GM12878 (cell line): Measurements from ENCODE around the gene B3GNT8. TPM values are rescaled to one million over a fixed set of nuclear protein-coding genes. Genes with fewer than 3 reads are reported as not detected.
"Not testable (repeated sequence)": the region's sequence is repeated elsewhere in the genome, so short reads cannot be mapped to it uniquely, and the experiment has no call there.

Experiments used
- ATAC-seq: fragments of 200-7000 bp; cut with Tn5 transposase; 3 replicates; pipeline ENCODE4 v1.9.1; 2020; ENCODE audit warnings: mild to moderate bottlenecking, moderate library complexity
- BruUV-seq: library from RNA; stranded (reverse); fragments of 400-500 nt; replicated peaks from 2 replicates; lab custom pipeline; 2021; lab: Mats Ljungman, UMichigan
- CTCF ChIA-PET: fragments of 300-600 bp; sonication (Branson Sonifier 250); formaldehyde crosslinking; extraction: SDS; loops from one replicate; lab custom pipeline; 2021; ENCODE audit warnings: inconsistent platforms; lab: Yijun Ruan, JAX
- POLR2A ChIA-PET: fragments of 350-600 bp; formaldehyde crosslinking; extraction: SDS; loops from one replicate; lab custom pipeline; 2021; ENCODE audit warnings: inconsistent platforms; lab: Charles Lee
- RAD21 ChIA-PET: fragments of 300-600 bp; sonication (Branson Sonifier 250); formaldehyde crosslinking; loops from one replicate; lab custom pipeline; 2023; ENCODE audit warnings: antibody characterized with exemption; ENCODE audit not compliant: unreplicated experiment; lab: Charles Lee
- SMC1A ChIA-PET: fragments of 300-600 bp; sonication (Branson Sonifier 250); formaldehyde crosslinking; loops from one replicate; lab custom pipeline; 2023; ENCODE audit not compliant: unreplicated experiment, uncharacterized antibody; lab: Charles Lee
- DNase-seq: peaks from one replicate; pipeline ENCODE4 v3.0.0-alpha.2; 2011; ENCODE audit warnings: low read depth, low spot score
- FAIRE-seq: peaks from 3 replicates; lab custom pipeline; 2011; peaks lifted over from hg19 to GRCh38; lab: Jason Lieb, UNC
- H2AFZ ChIP-seq: 2 replicates; pipeline ENCODE4 v1.6.0; 2011; ENCODE audit warnings: low read depth, low read length, control low read depth; ENCODE audit not compliant: control insufficient read depth
- H3K27ac ChIP-seq: 2 replicates; pipeline ENCODE4 v1.5.1; 2011; ENCODE audit warnings: control low read depth; ENCODE audit not compliant: control insufficient read depth, insufficient read depth
- H3K27me3 ChIP-seq, 2 experiments: replicated peaks in 1 of 2; 2 replicates each; pipeline versions ENCODE4 v1.6.0 to v1.6.1; 2011; ENCODE audit warnings: low read length in 1 of 2; ENCODE audit not compliant: control insufficient read depth in 2 of 2, insufficient read depth in 2 of 2
- H3K36me3 ChIP-seq, 2 experiments: 2 replicates each; pipeline ENCODE4 v1.5.1; 2011; ENCODE audit warnings: low read length in 1 of 2; ENCODE audit not compliant: control insufficient read depth in 2 of 2, insufficient read depth in 2 of 2
- H3K4me1 ChIP-seq: 2 replicates; pipeline ENCODE4 v1.6.1; 2011; ENCODE audit warnings: mild to moderate bottlenecking, low read length, moderate library complexity, mixed read lengths; ENCODE audit not compliant: control insufficient read depth, insufficient read depth
- H3K4me2 ChIP-seq: 2 replicates; pipeline ENCODE4 v1.6.0; 2011; ENCODE audit warnings: control low read depth; ENCODE audit not compliant: control insufficient read depth, insufficient read depth
- H3K4me3 ChIP-seq: fragments of 200-600 bp; sonication (generic); 2 replicates; pipeline ENCODE4 v1.5.1; 2016
- H3K79me2 ChIP-seq: 2 replicates; pipeline ENCODE4 v1.6.0; 2011; ENCODE audit warnings: low read length; ENCODE audit not compliant: control insufficient read depth, insufficient read depth
- H3K9ac ChIP-seq: 2 replicates; pipeline ENCODE4 v1.8.0; 2011; ENCODE audit warnings: low read length, control low read depth, mixed read lengths; ENCODE audit not compliant: control insufficient read depth, insufficient read depth
- H3K9me3 ChIP-seq: replicated peaks from 3 replicates; pipeline ENCODE4 v1.5.1; 2011; ENCODE audit warnings: mild to moderate bottlenecking, low read length; ENCODE audit not compliant: control insufficient read depth, insufficient read depth
- H4K20me1 ChIP-seq: 2 replicates; pipeline ENCODE4 v1.6.0; 2011; ENCODE audit not compliant: control insufficient read depth, insufficient read depth
- ATF7 ChIP-seq: fragments of 450-650 bp; IDR thresholded peaks from 2 replicates; pipeline ENCODE4 v1.6.1; 2016; ENCODE audit warnings: low read depth, mild to moderate bottlenecking
- BHLHE40 ChIP-seq, 2 experiments: fragments of 450-650 bp in 1 of 2; IDR thresholded peaks; 2 replicates each; pipeline ENCODE4 v1.6.1; 2011 to 2017; ENCODE audit warnings: low read depth in 2 of 2, borderline replicate concordance in 1 of 2, improper control_type of control experiment in 1 of 2, low read length in 1 of 2, mild to moderate bottlenecking in 1 of 2
- DPF2 ChIP-seq: fragments of 450-650 bp; IDR thresholded peaks from 2 replicates; pipeline ENCODE4 v1.6.1; 2017; ENCODE audit warnings: mild to moderate bottlenecking
- IKZF1 ChIP-seq: fragments of 450-650 bp; conservative IDR thresholded peaks from 2 replicates; pipeline ENCODE4 v1.6.1; 2017; ENCODE audit warnings: antibody characterized with exemption, mild to moderate bottlenecking
- IKZF2 ChIP-seq, 2 experiments: fragments of 450-650 bp; IDR thresholded peaks; 2 replicates each; pipeline ENCODE4 v1.6.1; 2017; ENCODE audit warnings: mild to moderate bottlenecking in 2 of 2, moderate library complexity in 2 of 2
- IRF4 ChIP-seq: IDR thresholded peaks from 2 replicates; pipeline ENCODE4 v1.6.1; 2011; ENCODE audit warnings: low read depth, low read length
- MEF2B ChIP-seq: fragments of 450-650 bp; IDR thresholded peaks from 2 replicates; pipeline ENCODE4 v1.6.1; 2018; ENCODE audit warnings: mild to moderate bottlenecking, moderate library complexity; ENCODE audit not compliant: partially characterized antibody, poor library complexity, severe bottlenecking
- MTA2 ChIP-seq: fragments of 450-650 bp; IDR thresholded peaks from 2 replicates; pipeline ENCODE4 v1.6.1; 2016; ENCODE audit warnings: low read depth, mild to moderate bottlenecking, moderate library complexity
- NBN ChIP-seq: fragments of 450-650 bp; IDR thresholded peaks from 2 replicates; pipeline ENCODE4 v1.6.1; 2016
- NR2F1 ChIP-seq: fragments of 450-650 bp; conservative IDR thresholded peaks from 2 replicates; pipeline ENCODE4 v1.6.1; 2017; ENCODE audit warnings: mild to moderate bottlenecking
- RELB ChIP-seq: fragments of 450-650 bp; IDR thresholded peaks from 2 replicates; pipeline ENCODE4 v1.6.1; 2017; ENCODE audit warnings: low read depth, mild to moderate bottlenecking, moderate library complexity
- RUNX3 ChIP-seq: IDR thresholded peaks from 2 replicates; pipeline ENCODE4 v1.6.1; 2012; ENCODE audit warnings: low read length, inconsistent platforms
- SPI1 ChIP-seq: IDR thresholded peaks from 2 replicates; pipeline ENCODE4 v1.6.1; 2011; ENCODE audit warnings: low read depth, mild to moderate bottlenecking, low read length, moderate library complexity, borderline replicate concordance; ENCODE audit not compliant: insufficient read depth
- WGBS: methylation state at CpG from one replicate; pipeline ENCODE4 v1.1.6; 2016; ENCODE audit warnings: low lambda C conversion rate; ENCODE audit not compliant: insufficient replicate concordance, insufficient coverage; ENCODE audit errors: missing lambda C conversion rate; 5-methylcytosine and 5-hydroxymethylcytosine counted together
- in situ Hi-C: fragments of 300-500 bp; cut with MboI; formaldehyde crosslinking; loops from 9 replicates; pipeline ENCODE4 v1.14.3; 2018; ENCODE audit warnings: mixed read lengths
- intact Hi-C: fragments of 100-400 bp; cut with micrococcal nuclease; formaldehyde crosslinking; loops from one replicate; pipeline ENCODE4 v1.14.2; 2022; ENCODE audit not compliant: unreplicated experiment
- polyA plus RNA-seq, 11 experiments: library from polyadenylated mRNA; depleted of rRNA in 4 of 11; unstranded in 6 of 11; stranded (reverse) in 5 of 11; fragments of >200 nt; fragmentation: Nextera tagmentation in 4 of 11; fragmentation: Illumina TruSeq in 1 of 11; extraction: Ambion mirVana in 4 of 11; extraction: Trizol in 1 of 11; gene quantifications; 1 replicate in 1 of 11; 2 replicates in 10 of 11; pipeline versions ENCODE4 v1.2.1 to v1.2.3, GENCODE V29; 2011 to 2016; ENCODE audit warnings: inconsistent platforms in 2 of 11, missing spikeins in 2 of 11, low read depth in 1 of 11
- total RNA-seq, 4 experiments: library from RNA; depleted of rRNA in 3 of 4; stranded (reverse); fragments of >200 nt in 3 of 4; fragmentation: Illumina TruSeq in 1 of 4; extraction: Trizol in 1 of 4; gene quantifications; 2 replicates each; pipeline versions ENCODE4 v1.2.1 to v1.2.3, GENCODE V29; 2013 to 2021
- TF ChIP-seq, protein P1 (sequence below): fragments of 450-650 bp; IDR thresholded peaks from 2 replicates; pipeline ENCODE4 v1.6.1; 2016; ENCODE audit warnings: mild to moderate bottlenecking
- TF ChIP-seq, protein P2 (sequence below): fragments of 450-650 bp; IDR thresholded peaks from 2 replicates; pipeline ENCODE4 v1.6.1; 2017; ENCODE audit warnings: mild to moderate bottlenecking, low read depth, inconsistent platforms; ENCODE audit not compliant: poor library complexity, severe bottlenecking

The B3GNT8 gene
- total and polyA plus RNA-seq, 10 of the 15 experiments (the other 5 are each of a cell fraction or from before 2014, with no cell fraction given): 0.06 to 1.2 (median 0.31) TPM; not detected in 4

GRCh38 chr19:41463257-41464256 lies 36.4 kb upstream of the B3GNT8 start:
- H4K20me1 ChIP-seq, H3K27me3 ChIP-seq, H3K9ac ChIP-seq, H2AFZ ChIP-seq, H3K79me2 ChIP-seq, H3K9me3 ChIP-seq, intact Hi-C loops, BruUV-seq, in situ Hi-C loops, FAIRE-seq, H3K36me3 ChIP-seq: not testable (repeated sequence)
- peak; percentile 20 for DNase-seq
- Histone ChIP-seq H3K4me1 (peaks cover 17% of the 10 kb centered on the region), H3K27ac (peak overlapping the region; percentile 17; the same call in 1 of the 2 replicates), H3K4me3 (peak overlapping the region; percentile 46; the same call in 1 of the 2 replicates), H3K4me2 (peak overlapping the region; percentile 82)
- CTCF ChIA-PET: interaction anchor here (0.7 kb wide), 1 partner anchor 53 kb away, joined by 3 read pairs; no protein-coding TSS in a partner anchor
- POLR2A ChIA-PET: interaction anchor here (1.0 kb wide), 1 partner anchor 11 kb away, joined by 3 read pairs; no protein-coding TSS in a partner anchor
- RAD21 ChIA-PET: interaction anchor here (1.0 kb wide), 1 partner anchor 16 kb away, joined by 3 read pairs; no protein-coding TSS in a partner anchor
- TF ChIP-seq, protein P1, sequence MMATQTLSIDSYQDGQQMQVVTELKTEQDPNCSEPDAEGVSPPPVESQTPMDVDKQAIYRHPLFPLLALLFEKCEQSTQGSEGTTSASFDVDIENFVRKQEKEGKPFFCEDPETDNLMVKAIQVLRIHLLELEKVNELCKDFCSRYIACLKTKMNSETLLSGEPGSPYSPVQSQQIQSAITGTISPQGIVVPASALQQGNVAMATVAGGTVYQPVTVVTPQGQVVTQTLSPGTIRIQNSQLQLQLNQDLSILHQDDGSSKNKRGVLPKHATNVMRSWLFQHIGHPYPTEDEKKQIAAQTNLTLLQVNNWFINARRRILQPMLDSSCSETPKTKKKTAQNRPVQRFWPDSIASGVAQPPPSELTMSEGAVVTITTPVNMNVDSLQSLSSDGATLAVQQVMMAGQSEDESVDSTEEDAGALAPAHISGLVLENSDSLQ: peak; percentile 63; the same call in 1 of the 2 replicates
- TF ChIP-seq SPI1 (peak; percentile 86), NBN (0 out of 2 replicates have a peak, but pooled peaks have one; percentile 56), IKZF2 (IDR thresholded peaks at IDR 0.05) (peak; percentile 77 to 81), MEF2B (peak; percentile 45), MTA2 (peak; percentile 51; the same call in 1 of the 2 replicates), NR2F1 (peak; percentile 76), IRF4 (peak; percentile 39; the same call in 1 of the 2 replicates), ATF7 (peak; percentile 20; the same call in 1 of the 2 replicates), RELB (peak; percentile 72), DPF2 (peak; percentile 72), BHLHE40 (IDR thresholded peaks at IDR 0.05; ENCODE audit: borderline replicate concordance in 1 of 2, low read depth in 2 of 2, low read length in 1 of 2) (peak; percentile 41 to 86; a peak in 3 of 4 replicates), IKZF1 (peak; percentile 69), RUNX3 (peak; percentile 16; the same call in 1 of the 2 replicates)
- TF ChIP-seq, protein P2, sequence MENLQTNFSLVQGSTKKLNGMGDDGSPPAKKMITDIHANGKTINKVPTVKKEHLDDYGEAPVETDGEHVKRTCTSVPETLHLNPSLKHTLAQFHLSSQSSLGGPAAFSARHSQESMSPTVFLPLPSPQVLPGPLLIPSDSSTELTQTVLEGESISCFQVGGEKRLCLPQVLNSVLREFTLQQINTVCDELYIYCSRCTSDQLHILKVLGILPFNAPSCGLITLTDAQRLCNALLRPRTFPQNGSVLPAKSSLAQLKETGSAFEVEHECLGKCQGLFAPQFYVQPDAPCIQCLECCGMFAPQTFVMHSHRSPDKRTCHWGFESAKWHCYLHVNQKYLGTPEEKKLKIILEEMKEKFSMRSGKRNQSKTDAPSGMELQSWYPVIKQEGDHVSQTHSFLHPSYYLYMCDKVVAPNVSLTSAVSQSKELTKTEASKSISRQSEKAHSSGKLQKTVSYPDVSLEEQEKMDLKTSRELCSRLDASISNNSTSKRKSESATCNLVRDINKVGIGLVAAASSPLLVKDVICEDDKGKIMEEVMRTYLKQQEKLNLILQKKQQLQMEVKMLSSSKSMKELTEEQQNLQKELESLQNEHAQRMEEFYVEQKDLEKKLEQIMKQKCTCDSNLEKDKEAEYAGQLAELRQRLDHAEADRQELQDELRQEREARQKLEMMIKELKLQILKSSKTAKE: peak; percentile 87
- SMC1A ChIA-PET: interaction anchor here (1.0 kb wide), 2 partner anchors 90 to 103 kb away, joined by 3 read pairs; no protein-coding TSS in a partner anchor
- 27% methylated on average over 22 of the region's 22 CpGs for WGBS
- peak; percentile 77 for ATAC-seq
